SKM-1 (cell line): ENCODE data around the gene SNX27.
A peak's percentile ranks its signal among the peaks of the same experiment; 100 is the strongest.
"Not testable (repeated sequence)": the region's sequence is repeated elsewhere in the genome, so short reads cannot be mapped to it uniquely, and the experiment has no call there.

Source experiments
- DNase-seq: peaks from one replicate; lab custom pipeline; 2025; ENCODE audit not compliant: unreplicated experiment; lab: John Stamatoyannopoulos, UW

SNX27 gene

GRCh38 chr1:151638074-151638775 is 26.4 kb downstream of the SNX27 start:
- no peak for DNase-seq

GRCh38 chr1:151638812-151639211 is 27.0 kb downstream of the SNX27 start:
- no peak for DNase-seq

DNA sequence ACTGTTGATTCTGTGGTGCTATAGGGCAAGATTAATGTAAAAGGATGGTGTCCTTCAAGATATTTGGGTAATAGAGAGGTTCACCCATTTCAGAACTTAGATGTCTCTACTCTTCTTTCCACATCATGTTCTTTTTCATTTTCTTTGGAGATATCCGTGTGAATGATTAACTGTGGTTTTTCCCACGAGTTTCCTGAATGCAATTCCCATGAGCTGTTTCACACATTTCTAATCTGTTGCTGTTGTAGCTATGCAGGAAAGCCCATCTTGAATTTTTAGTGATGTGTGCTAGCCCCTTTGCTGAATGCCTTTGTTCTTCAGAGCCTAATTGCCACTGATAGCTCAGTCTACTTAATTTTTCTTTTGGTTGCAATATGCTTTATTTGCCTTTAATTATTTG is 27.6 kb downstream of the SNX27 start:
- DNase-seq = no peak

GRCh38 chr1:151641229-151641628 is 29.4 kb downstream of the SNX27 start:
- no peak for DNase-seq

DNA sequence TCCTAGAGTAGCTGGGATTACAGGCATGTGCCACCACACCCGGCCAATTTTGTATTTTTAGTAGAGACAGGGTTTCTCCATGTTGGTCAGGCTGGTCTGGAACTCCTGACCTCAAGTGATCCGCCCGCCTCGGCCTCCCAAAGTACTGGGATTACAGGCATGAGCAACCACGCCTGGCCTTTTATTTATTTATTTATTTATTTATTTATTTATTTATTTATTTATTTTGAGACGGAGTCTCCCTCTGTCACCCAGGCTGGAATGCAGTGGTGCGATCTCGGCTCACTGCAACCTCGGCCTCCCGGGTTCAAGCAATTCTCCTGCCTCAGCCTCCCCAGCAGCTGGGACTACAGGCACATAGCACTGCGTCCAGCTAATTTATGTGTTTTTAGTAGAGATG is 31.2 kb downstream of the SNX27 start:
- DNase-seq = not testable (repeated sequence)

GRCh38 chr1:151644001-151644400 is 32.2 kb downstream of the SNX27 start:
- DNase-seq = no peak

- DNase-seq = peak; percentile 64
Observed at GRCh38 chr1:151653397-151653796, 41.5 kb downstream of the SNX27 start.

- peak; percentile 60 for DNase-seq
Observed at GRCh38 chr1:151655371-151655770, 43.5 kb downstream of the SNX27 start.

DNA sequence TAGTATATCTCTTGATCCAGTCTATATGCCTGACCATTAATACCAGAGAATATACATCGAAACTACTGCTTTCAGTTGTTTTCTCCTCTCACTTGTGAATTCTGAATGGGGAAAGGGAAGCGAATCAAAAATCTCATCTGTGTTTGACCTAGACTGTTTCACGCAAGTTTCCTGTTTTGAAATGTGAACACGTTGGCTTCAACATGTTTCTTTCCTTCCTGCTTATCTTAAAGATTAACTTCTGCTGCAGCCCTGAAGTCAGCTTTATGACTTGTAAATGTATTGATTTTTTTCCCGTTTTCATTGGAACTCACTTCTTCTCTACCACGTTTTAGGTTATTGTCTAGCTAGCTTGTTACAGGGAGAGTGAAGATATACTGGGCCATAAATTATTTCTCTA is 49.9 kb downstream of the SNX27 start:
- DNase-seq = peak; percentile 75

DNA sequence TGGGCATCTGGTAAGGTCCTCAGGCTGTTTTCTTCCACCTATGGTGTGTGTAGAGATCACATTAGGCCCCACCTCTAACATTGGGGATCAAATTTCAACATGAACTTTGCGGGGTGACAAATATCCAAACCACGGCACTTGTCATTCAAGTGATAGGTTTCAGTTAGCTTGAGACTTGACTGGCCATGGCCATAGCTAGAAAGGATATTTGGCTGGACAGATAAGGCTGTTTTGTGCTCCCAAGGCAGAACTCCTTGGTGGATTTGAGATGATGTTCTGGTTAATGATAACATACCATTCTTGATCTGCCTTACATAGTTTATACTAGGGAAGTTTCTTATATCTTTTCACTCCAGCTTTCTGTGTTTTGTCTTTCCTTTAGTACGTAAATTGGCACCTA is 56.2 kb downstream of the SNX27 start:
- DNase-seq = no peak

DNA sequence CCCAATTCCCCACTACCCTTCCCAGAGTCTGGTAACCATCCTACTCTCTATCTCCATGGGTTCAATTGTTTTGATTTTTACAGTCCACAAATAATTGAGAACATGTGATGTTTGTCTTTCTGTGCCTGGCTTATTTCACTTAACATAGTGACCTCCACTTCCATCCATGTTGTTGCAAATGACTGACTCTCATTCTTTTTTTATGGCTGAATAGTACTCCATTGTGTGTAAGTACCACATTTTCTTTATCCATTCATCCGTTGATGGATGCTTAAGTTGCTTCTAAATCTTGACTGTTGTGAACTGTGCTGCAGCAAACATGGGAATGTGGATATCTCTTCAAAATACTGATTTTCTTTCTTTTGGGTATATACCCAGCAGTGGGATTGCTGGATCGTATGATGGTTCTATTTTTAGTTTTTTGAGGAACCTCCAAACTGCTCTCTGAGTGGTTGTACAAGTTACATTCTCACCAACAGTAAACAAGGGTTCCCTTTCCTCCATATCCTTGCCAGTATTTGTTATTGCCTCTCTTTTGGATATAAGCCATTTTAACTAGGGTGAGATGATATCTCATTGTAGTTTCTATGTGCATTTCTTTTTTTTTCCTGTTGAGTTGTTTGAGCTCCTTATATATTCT is 58.3 kb downstream of the SNX27 start:
- DNase-seq = not testable (repeated sequence)

- no peak for DNase-seq
Observed at GRCh38 chr1:151673407-151673806, 61.6 kb downstream of the SNX27 start.

DNA sequence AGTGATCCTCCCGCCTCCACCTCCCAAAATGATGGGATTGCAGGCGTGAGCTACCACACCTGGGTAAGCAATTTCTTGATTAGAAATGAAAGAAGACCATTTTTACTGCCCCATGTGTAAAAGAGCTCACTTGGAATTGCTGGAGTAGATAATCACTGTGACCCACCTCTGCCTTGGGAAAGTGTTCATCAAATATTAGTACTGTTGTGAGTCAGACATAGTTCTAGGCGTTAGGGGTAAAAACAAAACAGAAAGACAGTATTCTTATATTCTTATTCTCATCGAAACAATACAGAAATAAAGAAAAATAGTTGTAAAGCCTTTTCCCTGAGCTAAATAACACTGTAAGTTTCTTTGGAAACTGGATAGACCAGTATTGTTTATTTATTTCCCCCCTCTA is 68.5 kb downstream of the SNX27 start:
- no peak for DNase-seq

DNA sequence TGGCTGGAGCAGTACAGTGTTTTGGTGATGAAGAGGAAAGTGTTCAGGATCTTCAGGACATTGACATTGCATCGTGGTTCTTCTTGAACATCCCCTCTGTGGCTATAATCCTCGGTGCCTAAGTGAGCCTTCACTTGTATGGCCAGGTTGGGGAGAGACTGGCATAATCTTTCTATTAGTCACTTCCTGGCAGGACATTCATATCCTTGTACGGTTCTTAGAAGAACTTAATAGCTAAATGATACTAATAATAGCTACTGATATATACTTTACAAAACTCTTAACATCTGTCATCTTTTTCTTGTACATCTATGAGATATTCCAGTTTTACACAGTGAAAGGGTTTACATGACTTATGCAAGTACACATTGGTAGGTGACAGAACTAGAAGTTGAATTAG is 69.0 kb downstream of the SNX27 start:
- DNase-seq = no peak

DNA sequence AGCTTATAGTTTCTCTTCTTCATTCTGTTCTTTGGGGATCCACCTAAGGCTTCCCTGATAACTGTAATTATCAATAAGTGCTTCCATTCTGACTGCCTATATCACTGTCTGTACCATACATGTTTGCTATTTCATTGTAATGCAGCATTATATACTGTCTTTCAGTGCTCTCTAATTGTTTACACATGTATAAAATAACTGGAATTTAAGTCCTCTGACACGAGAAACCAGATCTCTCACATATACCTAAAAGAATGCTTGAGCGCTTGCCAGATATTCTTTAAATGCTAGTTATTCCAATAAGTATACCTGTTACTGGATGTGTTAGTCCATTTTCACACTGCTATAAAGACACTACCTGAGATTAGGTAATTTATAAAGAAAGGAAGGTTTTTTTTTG is 70.1 kb downstream of the SNX27 start:
- no peak for DNase-seq

- DNase-seq = not testable (repeated sequence)
Observed at GRCh38 chr1:151682901-151683300, 71.1 kb downstream of the SNX27 start.

- no peak for DNase-seq
Observed at GRCh38 chr1:151684128-151684527, 72.3 kb downstream of the SNX27 start.

- DNase-seq = no peak
Observed at GRCh38 chr1:151686561-151686960, 74.7 kb downstream of the SNX27 start.

GRCh38 chr1:151689494-151689893 is 77.6 kb downstream of the SNX27 start:
- no peak for DNase-seq

DNA sequence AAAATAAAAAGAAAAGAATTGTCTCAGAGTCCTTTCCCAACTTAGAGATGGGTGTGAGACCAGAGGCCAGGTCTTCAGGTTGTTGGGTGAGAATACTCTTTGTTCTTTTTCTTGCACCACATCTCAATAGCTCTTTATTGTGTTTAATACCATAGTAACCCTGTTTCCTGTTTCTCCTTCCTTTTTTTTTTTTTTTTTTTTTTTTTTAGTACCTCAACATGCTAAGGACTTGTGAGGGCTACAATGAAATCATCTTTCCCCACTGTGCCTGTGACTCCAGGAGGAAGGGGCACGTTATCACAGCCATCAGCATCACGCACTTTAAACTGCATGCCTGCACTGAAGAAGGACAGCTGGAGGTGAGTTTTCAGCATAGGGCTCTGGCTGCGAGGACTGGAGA is 80.4 kb downstream of the SNX27 start:
- no peak for DNase-seq

- no peak for DNase-seq
Observed at GRCh38 chr1:151693057-151693651, 81.3 kb downstream of the SNX27 start.

- DNase-seq = no peak
Observed at GRCh38 chr1:151701515-151701914, 89.7 kb downstream of the SNX27 start.
